NCI-H510A treated with DMSO at 0.1 percent for 48 hours (cell line): Measurements from ENCODE around the gene SLC7A6OS.
"Not testable (repeated sequence)": the region's sequence is repeated elsewhere in the genome, so short reads cannot be mapped to it uniquely, and the experiment has no call there.

Experiments used
- DNase-seq: peaks from one replicate; lab custom pipeline; 2025; lab: John Stamatoyannopoulos, UW

Gene SLC7A6OS

DNA sequence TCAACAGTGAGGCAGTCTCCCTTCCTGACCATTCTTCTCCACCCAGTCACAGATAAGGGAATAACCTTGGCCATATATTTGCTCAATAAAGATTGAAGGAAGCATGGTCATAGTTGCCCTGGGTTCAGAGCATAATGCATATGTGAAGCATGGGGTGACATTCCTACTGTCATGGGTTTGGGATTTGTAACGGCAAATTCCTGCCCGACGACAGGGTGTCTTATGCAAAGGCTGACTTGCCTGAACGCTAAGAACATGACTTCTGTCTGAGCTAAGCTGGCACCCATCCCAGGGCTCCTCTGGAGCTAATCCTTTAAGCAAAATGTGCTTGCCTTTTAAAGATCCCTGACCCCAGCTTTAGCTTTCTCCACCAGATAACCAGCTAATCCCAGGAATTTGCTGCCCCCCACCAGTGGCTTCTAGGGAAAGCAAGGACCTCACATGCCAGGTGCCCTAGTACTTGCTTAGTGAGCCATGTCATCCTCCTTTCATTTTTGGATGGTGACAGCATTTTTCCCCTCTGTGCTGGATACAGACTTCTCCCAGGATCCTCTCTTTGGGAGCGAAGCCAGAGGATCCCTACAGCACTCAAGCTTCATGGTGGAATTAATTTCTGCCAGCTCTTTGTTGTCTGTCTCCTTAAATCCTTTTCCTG lies 11.7 kb downstream of the SLC7A6OS start:
- DNase-seq, result no peak

DNA sequence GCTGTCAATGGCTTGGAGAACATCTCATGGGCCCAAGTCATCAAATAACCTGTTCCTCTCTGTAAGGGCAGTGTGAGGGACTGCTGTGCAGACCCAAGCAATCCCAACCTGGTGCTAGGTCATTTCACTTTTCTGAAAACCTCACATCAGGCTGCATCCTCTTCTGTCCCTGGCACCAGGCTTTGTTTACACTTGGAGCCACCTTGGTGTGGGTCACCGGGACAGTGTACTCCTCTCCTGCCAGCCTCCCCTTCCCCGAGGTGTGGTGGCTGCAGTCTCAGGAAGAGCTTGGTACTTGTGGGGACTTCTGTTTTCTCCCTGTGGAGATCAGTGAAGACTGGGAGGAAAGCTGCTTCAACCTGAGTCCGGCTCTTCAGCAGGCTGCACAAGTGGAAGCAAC lies 12.4 kb downstream of the SLC7A6OS start:
- DNase-seq, result no peak

DNA sequence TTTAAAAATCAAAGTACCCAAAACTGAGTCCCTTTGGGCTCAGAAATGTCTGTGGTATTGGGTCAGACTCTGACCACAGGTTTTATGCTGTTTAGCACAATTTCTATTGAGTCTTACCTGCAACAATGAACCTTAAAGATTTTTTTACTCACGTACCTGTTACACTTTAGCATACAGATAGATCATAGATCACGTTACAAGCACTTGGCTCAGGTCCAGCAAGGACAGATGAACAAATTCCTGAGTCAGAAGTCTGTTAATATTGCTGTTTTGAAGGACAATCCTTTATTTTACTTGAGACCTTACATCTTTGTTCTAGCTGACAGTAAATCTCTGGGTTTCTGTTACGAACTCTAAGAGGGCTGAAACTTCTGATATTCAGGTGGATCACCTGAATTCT lies 12.8 kb downstream of the SLC7A6OS start:
- DNase-seq, result peak; percentile 26

DNA sequence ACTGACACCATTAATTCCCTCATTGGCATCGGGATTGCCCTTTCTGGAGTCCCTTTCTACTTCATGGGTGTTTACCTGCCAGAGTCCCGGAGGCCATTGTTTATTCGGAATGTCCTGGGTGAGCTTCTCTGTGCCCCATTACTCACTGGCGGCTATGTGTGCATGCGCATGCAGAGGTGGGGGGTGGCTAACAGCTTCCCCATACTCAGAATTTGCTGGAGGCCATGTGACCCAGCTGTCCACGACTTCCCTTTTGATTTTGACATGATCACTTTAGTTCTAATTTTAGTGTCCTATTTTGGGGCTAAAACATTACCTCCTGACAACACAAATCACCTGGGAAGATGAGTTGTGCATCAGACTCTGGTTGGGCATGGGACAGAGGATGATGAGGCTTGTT lies 14.1 kb downstream of the SLC7A6OS start:
- DNase-seq, result no peak

DNA sequence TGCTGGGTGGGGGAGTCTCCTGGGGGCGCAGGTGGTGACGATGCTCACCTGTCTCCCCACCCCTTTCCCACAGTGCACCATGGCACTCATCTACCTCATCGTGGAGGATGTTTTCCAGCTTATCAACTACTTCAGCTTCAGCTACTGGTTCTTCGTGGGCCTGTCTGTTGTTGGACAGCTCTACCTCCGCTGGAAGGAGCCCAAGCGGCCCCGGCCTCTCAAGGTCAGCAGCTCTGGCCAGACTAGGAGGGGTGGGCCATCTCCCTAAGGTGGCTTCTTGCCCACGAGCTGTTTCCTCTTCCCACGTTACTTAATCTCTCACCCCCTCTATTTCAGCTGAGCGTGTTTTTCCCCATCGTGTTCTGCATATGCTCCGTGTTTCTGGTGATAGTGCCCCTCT lies 14.5 kb downstream of the SLC7A6OS start:
- no peak for DNase-seq

DNA sequence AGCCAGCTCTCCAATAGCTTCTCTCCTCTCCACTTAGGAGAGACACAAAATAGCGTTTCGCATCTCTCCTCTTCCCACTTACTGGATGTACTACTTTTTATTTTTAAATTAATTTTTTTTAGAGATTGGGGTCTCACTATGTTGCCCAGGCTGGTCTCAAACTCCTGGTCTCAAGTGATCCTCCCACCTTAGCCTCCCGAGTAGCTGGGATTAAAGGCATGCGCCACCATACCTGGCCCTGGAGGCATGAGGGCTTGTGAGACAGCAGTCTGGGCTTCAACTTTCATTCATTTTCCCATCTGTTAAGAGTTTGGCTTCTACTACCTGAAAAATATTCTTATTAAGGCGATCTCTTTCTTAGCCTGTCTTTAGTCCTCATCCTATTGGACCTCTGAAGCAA lies 18.3 kb downstream of the SLC7A6OS start:
- no peak for DNase-seq

DNA sequence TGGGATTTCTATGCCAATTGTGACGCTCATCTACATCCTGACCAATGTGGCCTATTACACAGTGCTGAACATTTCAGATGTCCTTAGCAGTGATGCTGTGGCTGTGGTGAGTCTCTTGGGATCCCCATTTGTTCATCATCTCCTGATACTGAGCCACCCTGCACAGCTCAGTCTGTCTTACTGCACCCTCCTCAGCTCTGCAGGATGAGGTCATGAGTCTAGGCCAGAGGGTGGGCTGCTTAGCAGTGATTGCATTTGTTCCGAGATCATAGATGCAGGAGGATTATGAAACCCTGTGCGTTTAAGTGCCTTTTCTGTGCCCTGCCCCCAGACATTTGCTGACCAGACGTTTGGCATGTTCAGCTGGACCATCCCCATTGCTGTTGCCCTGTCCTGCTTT lies 19.5 kb downstream of the SLC7A6OS start:
- DNase-seq, result no peak

DNA sequence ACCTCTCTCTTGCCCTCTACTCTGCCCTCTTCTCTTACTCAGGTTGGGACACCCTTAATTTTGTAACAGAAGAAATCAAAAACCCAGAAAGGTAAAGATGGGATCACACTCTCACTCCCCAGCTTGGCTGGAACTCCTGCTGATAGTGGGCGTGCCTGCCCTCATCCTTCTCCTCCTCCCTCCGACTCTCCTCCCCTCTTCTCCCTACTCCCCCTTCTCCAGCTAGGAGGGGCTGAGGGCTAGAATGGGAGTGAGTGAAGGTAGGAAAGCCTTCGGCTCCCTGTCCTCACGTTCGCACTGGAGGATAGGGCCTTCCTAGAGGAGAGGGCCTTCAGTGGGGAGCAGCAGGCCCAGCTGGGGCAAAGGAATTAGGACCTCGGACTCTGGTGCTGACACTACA lies 20.3 kb downstream of the SLC7A6OS start:
- no peak for DNase-seq

DNA sequence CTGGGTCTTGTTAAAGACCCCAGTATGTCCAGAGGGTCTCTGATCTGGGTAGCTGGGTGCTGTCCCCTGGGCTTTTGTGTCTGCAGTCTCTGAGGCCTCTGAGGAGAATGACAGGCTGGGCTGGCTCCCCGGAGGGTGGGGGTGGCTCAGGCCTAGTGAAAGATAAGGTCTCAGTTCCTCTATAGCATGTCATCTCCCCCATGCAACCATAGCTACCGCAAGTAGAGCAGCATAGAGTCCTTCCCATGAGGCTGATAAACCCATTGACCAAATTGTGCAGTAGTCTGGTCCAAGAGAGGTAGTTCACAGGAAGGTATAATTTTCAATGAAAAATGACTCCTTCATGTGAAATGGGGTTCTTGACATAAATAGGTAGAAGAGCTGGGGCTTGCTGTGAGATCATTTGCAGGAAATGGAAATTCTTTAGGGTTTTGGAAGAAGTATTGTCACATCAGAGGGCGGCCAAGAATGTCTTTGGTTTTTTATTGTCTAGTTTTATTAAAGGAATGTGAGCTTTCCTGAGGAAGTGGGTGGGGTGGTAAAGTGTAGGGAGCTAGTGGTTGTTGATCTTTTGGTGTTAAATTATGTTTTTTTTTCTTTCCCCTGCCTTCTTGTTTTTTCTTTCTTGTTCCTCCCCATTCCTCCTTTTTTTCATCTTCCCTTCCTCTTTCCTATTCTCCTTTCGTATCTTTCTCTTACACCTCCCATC lies 21.0 kb downstream of the SLC7A6OS start:
- DNase-seq, result no peak

DNA sequence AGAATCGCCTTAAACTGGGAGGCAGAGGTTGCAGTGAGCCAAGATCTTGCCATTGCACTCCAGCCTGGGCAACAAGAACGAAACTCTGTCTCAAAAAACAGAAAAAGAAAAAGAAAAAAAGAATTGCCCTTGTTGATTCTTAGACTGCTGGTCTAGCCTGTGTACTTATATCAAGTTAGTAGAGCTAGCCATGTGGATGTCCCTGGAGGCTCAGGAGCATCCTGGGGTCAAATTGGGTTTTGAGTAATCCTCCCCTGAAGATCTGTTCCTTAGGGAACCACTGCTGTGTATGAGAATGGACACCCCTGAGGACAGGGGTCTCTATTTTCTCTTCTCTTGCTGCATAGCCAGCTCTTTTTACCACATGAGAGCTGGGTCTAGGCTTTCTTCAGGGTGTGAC lies 21.5 kb downstream of the SLC7A6OS start:
- no peak for DNase-seq

DNA sequence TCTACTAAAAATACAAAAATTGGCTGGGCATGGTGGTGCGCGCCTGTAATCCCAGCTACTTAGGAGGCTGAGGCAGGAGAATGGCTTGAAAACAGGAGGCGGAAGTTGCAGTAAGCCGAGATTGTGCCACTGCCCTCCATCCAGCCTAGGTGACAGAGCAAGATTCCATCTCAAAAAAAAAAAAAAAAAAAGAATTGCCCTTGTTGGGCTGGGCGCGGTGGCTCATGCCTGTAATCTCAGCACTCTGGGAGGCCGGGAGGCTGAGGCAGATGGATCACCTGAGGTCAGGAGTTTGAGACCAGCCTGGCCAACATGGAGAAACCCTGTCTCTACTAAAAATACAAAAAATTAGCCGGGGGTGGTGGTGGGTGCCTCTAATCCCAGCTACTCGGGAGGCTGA lies 21.9 kb downstream of the SLC7A6OS start:
- DNase-seq, result not testable (repeated sequence)

DNA sequence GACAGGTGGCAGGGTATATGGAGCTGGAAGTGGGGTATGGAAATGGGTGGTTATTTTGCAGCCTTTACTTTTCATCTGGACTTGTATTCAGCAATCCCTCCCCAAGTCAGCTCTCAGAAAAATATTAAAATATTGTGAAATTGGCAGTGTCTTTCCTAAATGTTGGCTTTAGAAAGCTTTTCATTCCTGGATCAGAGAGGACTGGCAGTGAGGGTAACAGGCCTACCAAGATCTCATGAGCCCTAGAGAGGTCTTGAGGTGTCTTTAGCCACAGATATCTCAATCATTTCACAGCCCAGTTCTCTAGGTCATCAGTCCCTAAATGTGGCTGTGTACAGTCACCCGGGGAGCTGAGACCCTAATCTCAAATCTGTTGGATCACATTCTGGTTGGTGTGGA lies 22.5 kb downstream of the SLC7A6OS start:
- DNase-seq, result no peak

DNA sequence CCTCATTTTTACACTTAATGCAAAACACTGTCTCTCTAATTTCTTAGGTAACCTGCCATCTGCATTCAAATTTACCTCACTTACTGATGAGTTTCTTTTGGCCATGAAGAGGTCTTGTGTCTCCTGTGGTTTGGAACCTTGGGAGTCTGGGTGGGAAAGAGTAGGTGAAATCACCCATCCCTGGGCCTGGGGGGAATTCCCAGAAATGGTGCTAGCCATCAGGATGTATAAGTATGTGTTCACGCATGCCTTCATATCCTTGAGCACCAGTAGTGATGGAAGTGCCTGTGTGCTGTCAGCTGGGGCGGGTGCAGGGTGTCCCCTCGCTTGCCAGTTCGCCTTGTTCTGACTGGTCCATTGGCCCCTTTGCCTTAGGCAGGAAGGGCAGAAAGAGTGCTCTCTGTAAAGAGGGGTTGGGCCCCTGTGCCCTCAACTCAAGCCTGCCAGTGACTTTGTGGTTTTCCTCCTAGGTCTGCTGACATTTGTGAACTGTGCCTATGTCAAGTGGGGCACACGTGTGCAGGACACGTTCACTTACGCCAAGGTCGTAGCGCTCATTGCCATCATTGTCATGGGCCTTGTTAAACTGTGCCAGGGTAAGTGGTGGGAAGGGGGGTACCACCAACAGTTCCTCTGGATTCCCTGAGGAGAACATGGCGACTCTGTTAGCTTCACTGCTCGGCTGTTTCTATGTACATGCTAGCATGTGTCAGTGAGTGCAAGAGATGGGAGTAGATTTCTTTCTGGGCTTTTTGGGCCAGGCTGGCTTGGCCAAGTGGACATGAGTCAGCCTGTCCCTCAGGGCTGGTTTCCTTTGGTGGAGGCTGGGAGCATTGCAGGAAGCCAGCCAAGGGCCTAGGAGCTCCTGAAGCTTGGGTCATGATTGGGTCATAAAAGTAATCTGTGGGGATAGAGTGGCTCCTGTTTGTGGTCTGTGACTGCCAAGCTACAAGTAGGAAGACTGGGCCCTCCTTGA lies 23.2 kb downstream of the SLC7A6OS start:
- DNase-seq, result no peak

DNA sequence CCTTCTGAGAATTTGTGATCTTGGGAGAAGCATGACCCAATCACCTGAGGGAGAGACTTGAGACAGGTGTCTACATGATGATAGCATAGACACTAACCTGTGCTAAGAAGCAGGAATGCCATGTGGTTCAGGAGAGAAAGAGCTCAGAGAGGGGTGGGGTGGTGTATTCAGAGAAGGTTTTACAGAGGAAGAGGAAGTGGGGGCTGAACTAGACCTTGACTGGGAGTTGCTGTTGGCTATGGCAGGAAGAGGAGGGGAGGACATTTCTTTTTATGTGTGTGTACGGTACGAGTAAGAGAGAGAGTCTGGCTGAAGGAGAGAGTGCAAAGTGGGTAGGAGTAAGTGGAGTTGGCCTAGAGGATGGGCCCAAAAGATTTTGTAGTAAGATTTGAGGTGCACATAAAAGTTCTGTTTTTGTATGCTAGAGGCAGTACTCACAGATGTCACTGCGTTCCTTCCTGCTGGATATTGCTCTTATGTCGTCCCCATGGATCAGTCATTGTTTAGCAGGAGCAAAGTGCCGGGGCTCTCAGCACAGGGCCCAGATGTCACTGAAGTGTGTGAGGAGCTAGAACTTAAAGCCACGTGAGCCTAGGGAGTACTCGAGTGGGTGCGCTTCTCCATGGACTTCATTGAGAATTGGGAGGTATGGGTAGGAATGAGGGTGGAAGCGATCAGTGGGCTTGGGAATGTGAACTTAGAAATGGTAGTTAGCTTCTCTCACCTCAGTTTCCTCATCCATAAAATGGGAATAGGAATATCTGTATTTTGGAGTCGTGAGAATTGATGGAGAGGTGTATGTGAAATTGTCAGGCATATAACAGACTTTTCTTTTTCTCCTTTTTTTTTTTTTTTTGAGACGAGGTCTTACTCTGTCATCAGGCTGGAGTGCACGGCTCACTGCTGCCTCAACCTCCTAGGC lies 24.3 kb downstream of the SLC7A6OS start:
- DNase-seq, result no peak

DNA sequence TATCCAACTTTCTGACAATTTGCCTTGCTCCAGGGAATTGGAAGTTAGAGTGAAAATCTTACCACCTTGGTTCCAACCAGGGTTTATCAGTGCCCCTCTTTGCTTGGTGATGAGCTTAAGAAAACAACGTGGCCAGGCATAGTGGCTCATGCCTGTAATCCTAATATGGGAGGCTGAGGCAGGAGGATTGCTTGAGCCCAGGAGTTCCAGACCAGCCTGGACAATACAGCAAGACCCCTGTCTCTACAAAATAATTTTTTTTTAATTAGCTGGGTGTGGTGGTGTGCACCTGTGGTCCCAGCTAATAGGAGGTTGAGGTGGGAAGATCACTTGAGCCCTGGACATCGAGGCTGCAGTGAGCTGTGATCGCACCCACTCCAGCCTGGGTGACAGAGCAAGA lies 25.1 kb downstream of the SLC7A6OS start:
- no peak for DNase-seq

DNA sequence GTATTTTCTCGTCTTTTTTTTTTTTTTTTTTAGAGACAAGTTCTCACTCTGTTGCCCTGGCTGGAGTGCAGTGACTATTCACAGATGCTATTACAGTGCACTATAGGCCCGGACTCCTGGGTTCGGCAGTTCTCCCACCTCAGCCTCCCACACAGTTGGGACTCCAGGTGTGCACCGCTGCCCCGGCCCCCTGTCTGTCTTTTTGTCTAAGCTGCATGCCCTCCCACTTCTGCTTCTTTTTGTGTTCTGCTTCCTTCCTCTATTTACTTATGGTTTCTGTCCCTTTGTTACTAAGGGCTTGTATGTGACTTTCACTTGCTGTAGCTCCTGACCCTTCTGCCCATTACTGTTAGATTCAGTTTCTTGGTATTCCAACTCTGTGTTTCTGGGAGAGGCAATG lies 25.9 kb downstream of the SLC7A6OS start:
- DNase-seq, result no peak

DNA sequence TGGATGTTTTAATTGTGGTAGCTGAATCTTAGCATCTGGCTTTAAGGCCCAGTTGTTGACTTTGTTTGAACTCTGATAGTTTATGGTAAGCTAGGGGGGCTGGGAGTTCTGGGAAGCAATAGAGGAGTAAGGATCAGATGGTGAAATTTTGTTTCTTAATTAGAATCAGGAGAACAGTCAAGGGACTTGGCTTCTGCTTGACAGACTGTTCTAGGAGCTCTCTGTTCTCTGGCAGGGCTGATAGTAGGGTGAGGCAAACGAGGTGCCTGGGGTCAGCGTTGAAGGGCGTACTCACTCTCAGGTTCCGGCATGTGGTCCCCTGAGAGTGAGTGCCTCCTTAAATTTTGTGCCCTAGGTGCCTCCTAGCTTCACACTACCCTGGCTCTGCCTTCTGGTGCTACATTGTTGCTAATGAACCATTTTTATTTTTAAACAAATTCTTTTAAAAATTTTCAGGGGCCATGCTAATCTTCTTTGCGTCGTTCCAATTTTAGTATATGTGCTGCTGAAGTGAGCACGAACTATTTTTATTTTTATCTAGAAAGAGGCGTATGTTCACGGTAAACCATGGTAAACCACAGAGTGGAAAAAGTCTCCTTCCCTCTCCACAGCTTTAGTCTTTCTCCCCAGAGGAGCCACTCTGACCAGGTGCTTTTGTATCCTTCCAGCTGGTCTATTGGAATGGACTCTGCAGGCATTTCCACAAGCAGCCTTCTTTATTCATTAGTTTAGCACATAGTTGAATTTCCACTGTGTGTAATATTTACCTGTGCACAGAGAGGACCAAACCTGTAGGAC lies 26.7 kb downstream of the SLC7A6OS start:
- no peak for DNase-seq

DNA sequence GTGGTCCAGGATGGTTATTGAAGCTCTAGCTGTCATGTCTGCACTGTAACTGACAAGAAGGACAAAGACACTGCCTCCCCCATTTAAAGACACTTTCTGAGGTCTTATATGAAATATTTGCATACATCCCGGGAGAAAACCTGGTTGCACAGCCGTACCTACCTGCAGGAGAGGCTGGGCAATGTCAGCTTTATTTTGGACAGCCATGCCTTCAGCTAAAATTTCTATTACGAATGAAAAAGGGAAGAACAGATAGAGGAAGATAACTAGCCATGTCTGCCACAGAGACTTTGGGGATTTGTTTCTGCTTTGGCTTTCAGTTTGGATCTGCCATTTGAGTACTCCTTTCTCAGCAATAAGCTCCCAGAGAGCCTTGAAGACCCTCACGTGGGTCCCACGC lies 27.4 kb downstream of the SLC7A6OS start:
- no peak for DNase-seq

DNA sequence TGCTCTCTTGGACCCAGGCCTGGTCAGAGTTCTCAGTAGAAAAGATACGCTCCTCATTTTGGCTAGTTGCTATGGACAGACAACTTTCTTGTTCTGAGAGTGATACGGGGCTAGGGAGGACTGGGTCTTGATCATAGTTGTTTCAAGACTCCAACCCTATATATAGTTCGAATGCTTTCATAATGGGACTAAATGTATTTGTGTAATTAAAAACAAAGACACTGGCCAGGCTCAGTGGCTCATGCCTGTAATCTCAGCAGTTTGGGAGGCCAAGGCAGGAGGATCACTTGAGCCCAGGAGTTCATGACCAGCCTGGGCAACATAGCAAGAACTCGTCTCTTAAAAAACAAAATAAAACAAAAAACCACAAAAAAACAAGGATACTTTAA lies 28.7 kb downstream of the SLC7A6OS start:
- DNase-seq, result no peak

DNA sequence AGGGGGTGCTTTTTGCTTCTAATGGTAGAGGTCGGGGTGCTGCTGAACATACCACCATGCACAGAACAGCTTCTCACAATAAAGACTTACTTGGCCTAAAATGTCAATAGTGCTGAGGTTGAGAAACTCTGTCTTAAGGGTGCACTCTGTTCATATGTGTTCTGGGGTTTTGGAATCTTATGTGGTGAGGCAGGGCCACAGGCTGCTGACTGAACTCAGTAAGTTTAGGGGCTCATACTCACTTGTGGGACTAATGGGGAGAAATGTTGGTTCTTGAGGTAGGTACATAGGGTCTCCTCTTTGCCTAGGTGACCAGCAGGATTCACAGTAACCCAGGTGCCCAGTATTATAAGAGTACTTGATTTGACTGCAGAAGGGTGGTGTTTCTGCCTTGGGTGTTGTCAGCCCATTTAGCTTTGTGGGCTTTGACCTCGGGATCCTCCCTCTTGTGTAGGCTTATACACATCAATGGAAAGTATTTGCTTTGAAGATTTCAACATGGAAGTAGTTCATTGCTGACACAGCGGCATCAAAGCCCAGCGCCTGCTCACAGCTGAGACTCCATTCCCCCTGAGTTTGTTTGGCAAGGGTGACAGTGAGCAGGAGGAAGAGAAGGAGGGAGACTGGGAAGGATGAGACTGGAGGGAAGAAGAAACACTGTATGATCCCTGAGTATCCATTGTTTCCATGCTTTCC lies 29.2 kb downstream of the SLC7A6OS start:
- DNase-seq, result no peak
